HG03159 (cell line): ENCODE data around the gene ANK2.
"Not testable (repeated sequence)": the region's sequence is repeated elsewhere in the genome, so short reads cannot be mapped to it uniquely, and the experiment has no call there.

ENCODE experiments used
- ATAC-seq: cut with Tn5 transposase; IDR thresholded peaks from one replicate; pipeline ENCODE4 v1.9.1; 2021; ENCODE audit warnings: mild to moderate bottlenecking, moderate library complexity; ENCODE audit not compliant: unreplicated experiment

The ANK2 gene

GRCh38 chr4:113050837-113051236 lies 1.4 kb downstream of the ANK2 start:
- no peak for ATAC-seq

GRCh38 chr4:113051361-113051760 lies 1.9 kb downstream of the ANK2 start:
- ATAC-seq, result no peak

- ATAC-seq, result peak; percentile 74
Measured at GRCh38 chr4:113052379-113052951, 3.0 kb downstream of the ANK2 start.

- ATAC-seq, result no peak
Measured at GRCh38 chr4:113053883-113054282, 4.4 kb downstream of the ANK2 start.

GRCh38 chr4:113056318-113056717 lies 6.9 kb downstream of the ANK2 start:
- no peak for ATAC-seq

GRCh38 chr4:113057891-113058290 lies 8.4 kb downstream of the ANK2 start:
- no peak for ATAC-seq

- no peak for ATAC-seq
Measured at GRCh38 chr4:113059449-113060182, 10.2 kb downstream of the ANK2 start.

- no peak for ATAC-seq
Measured at GRCh38 chr4:113060853-113061252, 11.4 kb downstream of the ANK2 start.

GRCh38 chr4:113064244-113064643 lies 14.8 kb downstream of the ANK2 start:
- ATAC-seq, result no peak

GRCh38 chr4:113065629-113066028 lies 16.2 kb downstream of the ANK2 start:
- no peak for ATAC-seq

- not testable (repeated sequence) for ATAC-seq
Measured at GRCh38 chr4:113068771-113069170, 19.3 kb downstream of the ANK2 start.

GRCh38 chr4:113069212-113069892 lies 19.9 kb downstream of the ANK2 start:
- no peak for ATAC-seq

GRCh38 chr4:113070755-113071154 lies 21.3 kb downstream of the ANK2 start:
- no peak for ATAC-seq

- no peak for ATAC-seq
Measured at GRCh38 chr4:113071274-113071673, 21.8 kb downstream of the ANK2 start.

- ATAC-seq, result no peak
Measured at GRCh38 chr4:113071805-113072204, 22.4 kb downstream of the ANK2 start.

GRCh38 chr4:113073451-113074005 lies 24.1 kb downstream of the ANK2 start:
- no peak for ATAC-seq

- ATAC-seq, result no peak
Measured at GRCh38 chr4:113077575-113077974, 28.1 kb downstream of the ANK2 start.

- no peak for ATAC-seq
Measured at GRCh38 chr4:113078066-113078465, 28.6 kb downstream of the ANK2 start.

- peak; percentile 72 for ATAC-seq
Measured at GRCh38 chr4:113080050-113080449, 30.6 kb downstream of the ANK2 start.

GRCh38 chr4:113080624-113081023 lies 31.2 kb downstream of the ANK2 start:
- ATAC-seq, result no peak

GRCh38 chr4:113083346-113083745 lies 33.9 kb downstream of the ANK2 start:
- no peak for ATAC-seq

GRCh38 chr4:113086172-113086695 lies 36.8 kb downstream of the ANK2 start:
- no peak for ATAC-seq
